HG02852 (cell line): ENCODE data around the gene TTLL5.

Experiments
- ATAC-seq: cut with Tn5 transposase; IDR thresholded peaks from one replicate; pipeline ENCODE4 v1.9.1; 2021; ENCODE audit warnings: mild to moderate bottlenecking, moderate library complexity; ENCODE audit not compliant: unreplicated experiment

Gene TTLL5

GRCh38 chr14:75982266-75983018 lies 321.4 kb downstream of the TTLL5 start:
- peak; percentile 41 for ATAC-seq

GRCh38 chr14:75983019-75983358 lies 321.9 kb downstream of the TTLL5 start:
- ATAC-seq, result no peak

GRCh38 chr14:75984674-75985073 lies 323.6 kb downstream of the TTLL5 start:
- ATAC-seq, result no peak

GRCh38 chr14:75985618-75986438 lies 324.8 kb downstream of the TTLL5 start, which contains the start of gene IFT43:
TSS of gene IFT43 (plus strand) at chr14:75985763. CDS start at chr14:75985787, 24 bp downstream.
- peak; percentile 69 for ATAC-seq

GRCh38 chr14:75986439-75986765 lies 325.4 kb downstream of the TTLL5 start:
- ATAC-seq, result no peak

- ATAC-seq, result no peak
These were observed 326.3 kb downstream of the TTLL5 start for GRCh38 chr14:75987201-75987970.

- ATAC-seq, result no peak
These were observed 328.1 kb downstream of the TTLL5 start for GRCh38 chr14:75989134-75989533.

GRCh38 chr14:75990297-75990696 lies 329.3 kb downstream of the TTLL5 start:
- ATAC-seq, result no peak

GRCh38 chr14:75991753-75992152 lies 330.7 kb downstream of the TTLL5 start:
- ATAC-seq, result no peak

GRCh38 chr14:75993567-75994041 lies 332.6 kb downstream of the TTLL5 start:
- ATAC-seq, result peak; percentile 73

GRCh38 chr14:75995372-75996041 lies 334.5 kb downstream of the TTLL5 start:
- no peak for ATAC-seq

- no peak for ATAC-seq
These were observed 335.4 kb downstream of the TTLL5 start for GRCh38 chr14:75996488-75996887.

GRCh38 chr14:75999511-76000190 lies 338.6 kb downstream of the TTLL5 start:
- ATAC-seq, result no peak

GRCh38 chr14:76002383-76002782 lies 341.3 kb downstream of the TTLL5 start:
- no peak for ATAC-seq
